ENCODE results near the gene CTRB1. TPM values are rescaled to one million over a fixed set of nuclear protein-coding genes. Genes with fewer than 3 reads are reported as not detected.

The CTRB1 gene
- total RNA-seq, 1 experiment from 2014 or later = not detected

DNA sequence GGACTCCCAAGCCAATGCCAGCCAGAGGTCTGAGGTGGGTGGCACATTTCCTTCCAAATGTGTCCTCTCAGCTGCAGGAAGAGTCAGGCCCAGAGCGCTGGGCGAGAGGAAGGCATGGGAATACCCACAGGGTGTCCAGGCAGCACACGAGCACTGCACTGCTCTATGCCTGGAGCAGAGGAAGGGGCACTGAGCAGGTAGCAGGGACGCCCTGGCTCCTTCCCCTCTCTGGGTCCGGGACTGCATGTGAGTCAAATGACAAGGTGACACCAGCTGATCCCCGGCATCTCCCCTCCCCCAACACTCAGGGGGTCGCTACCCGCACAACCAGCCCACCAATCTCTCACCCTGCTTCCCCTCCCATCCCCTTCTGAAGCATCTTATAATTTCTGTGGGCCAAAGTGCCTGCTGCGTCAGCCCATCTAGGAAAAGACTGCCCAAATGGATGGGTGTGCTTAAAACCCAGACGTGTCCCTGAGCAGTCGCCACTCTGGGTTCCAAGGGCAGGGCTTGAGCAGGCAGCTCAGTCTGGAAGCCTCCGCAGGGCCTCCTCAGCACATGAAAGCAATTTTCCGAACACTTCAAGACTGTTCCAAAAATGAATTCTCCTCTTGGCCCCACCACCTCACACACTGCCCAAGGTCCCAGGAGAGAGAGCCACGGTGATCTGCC, 44.6 kb downstream of the CTRB1 start:
- DNase-seq (ENCODE audit: unreplicated experiment) = no peak
- H3K4me3 Mint-ChIP-seq (ENCODE audit: unreplicated experiment) = no peak overlapping the region
- peaks cover 20% of the 10 kb centered on the region for H3K4me1 Mint-ChIP-seq (ENCODE audit: insufficient read depth, unreplicated experiment)
- ChIA-PET POLR2A (interaction anchor here (0.8 to 5.7 kb wide), 3 partner anchors 9 to 42 kb away, joined by 3 to 53 read pairs (median 7); partner anchors contain the start of gene BCAR1), CTCF (interaction anchor here (0.5 to 1.5 kb wide), 4 partner anchors 10 to 160 kb away, joined by 3 to 5 read pairs (median 4); no protein-coding TSS in a partner anchor)
- no TSS peak for BruUV-seq (replicated peaks)
- no peaks in the 10 kb centered on the region for H3K9me3 Mint-ChIP-seq (ENCODE audit: unreplicated experiment)
- TF ChIP-seq, protein P1, sequence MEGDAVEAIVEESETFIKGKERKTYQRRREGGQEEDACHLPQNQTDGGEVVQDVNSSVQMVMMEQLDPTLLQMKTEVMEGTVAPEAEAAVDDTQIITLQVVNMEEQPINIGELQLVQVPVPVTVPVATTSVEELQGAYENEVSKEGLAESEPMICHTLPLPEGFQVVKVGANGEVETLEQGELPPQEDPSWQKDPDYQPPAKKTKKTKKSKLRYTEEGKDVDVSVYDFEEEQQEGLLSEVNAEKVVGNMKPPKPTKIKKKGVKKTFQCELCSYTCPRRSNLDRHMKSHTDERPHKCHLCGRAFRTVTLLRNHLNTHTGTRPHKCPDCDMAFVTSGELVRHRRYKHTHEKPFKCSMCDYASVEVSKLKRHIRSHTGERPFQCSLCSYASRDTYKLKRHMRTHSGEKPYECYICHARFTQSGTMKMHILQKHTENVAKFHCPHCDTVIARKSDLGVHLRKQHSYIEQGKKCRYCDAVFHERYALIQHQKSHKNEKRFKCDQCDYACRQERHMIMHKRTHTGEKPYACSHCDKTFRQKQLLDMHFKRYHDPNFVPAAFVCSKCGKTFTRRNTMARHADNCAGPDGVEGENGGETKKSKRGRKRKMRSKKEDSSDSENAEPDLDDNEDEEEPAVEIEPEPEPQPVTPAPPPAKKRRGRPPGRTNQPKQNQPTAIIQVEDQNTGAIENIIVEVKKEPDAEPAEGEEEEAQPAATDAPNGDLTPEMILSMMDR (IDR thresholded peaks at IDR 0.05; ENCODE audit: unreplicated experiment) = no peak
- H3K36me3 Mint-ChIP-seq (ENCODE audit: insufficient read depth, unreplicated experiment) = peaks cover 12% of the 10 kb centered on the region
- intact Hi-C loops (cut with micrococcal nuclease) = no loop called here
- H3K27ac Mint-ChIP-seq (ENCODE audit: low read depth, unreplicated experiment) = peak overlapping the region; percentile 46
- H3K27me3 Mint-ChIP-seq (ENCODE audit: insufficient read depth, unreplicated experiment) = no peaks in the 10 kb centered on the region

DNA sequence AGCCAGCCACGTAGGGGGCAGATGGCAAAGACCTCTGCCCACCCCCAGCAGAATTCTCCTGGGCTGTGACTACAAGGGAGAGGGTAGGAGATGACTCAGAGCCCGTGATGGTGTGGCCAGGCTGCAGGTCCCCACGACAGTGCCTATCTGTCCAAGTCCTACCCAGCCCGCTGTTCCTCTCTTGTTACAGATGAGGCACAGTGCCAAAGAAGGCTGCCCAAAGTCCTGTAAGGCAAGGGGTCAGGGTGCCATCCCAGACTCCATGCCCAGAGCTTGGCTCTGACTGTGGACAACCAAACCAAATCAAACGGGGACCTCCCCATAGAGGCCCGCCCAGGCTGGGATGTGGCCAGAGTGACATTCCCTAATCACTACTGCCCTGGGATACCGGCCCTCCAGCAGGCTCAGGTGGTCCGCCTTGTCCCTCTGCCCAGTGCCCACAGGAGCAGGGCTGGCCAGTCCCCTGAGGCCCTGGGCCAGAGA, 45.2 kb downstream of the CTRB1 start:
- ChIA-PET CTCF (interaction anchor here (0.5 to 1.3 kb wide), 3 partner anchors 11 to 159 kb away, joined by 3 to 5 read pairs (median 4); no protein-coding TSS in a partner anchor), POLR2A (interaction anchor here (4.7 to 5.7 kb wide), 2 partner anchors 13 to 41 kb away, joined by 53 to 89 read pairs; partner anchors contain the start of gene BCAR1)
- intact Hi-C loops (cut with micrococcal nuclease) = no loop called here
- Mint-ChIP-seq H3K9me3 (ENCODE audit: unreplicated experiment) (no peaks in the 10 kb centered on the region), H3K27ac (ENCODE audit: low read depth, unreplicated experiment) (peak overlapping the region; percentile 73), H3K4me1 (ENCODE audit: insufficient read depth, unreplicated experiment) (peaks cover 17% of the 10 kb centered on the region), H3K36me3 (ENCODE audit: insufficient read depth, unreplicated experiment) (peaks cover 12% of the 10 kb centered on the region), H3K27me3 (ENCODE audit: insufficient read depth, unreplicated experiment) (no peaks in the 10 kb centered on the region), H3K4me3 (ENCODE audit: unreplicated experiment) (peak overlapping the region; percentile 75)
- DNase-seq (ENCODE audit: unreplicated experiment) = peak; percentile 47
- TF ChIP-seq, protein P1 (IDR thresholded peaks at IDR 0.05; ENCODE audit: unreplicated experiment) = no peak
- no TSS peak for BruUV-seq (replicated peaks)

DNA sequence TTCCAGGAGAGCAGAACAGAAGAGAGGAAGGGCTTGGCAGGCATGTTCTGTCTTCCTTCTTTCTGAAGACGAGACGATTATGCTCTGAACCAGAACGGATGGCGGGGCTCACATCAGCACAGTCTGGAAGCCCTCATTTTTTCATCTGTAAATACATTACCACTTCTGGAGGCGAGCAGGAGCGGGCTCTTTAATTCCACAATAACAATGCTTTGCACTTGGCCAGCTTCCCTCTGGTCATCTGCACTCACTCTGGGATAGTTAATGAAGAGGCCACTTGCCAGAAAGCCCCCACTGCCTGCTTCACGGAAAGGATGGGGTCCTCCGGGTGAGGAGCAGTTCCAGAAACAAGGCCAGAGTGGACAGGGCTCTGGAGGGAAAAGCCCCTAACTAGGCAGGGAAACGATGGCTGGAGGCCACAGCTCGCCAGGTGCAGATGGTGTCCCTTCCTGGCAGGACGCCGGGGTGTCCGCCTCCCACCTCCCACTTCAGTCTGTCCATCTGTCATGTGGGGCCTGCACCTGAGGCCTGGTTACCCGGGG, 45.7 kb downstream of the CTRB1 start:
- Mint-ChIP-seq H3K4me3 (ENCODE audit: unreplicated experiment) (peak overlapping the region; percentile 75), H3K27ac (ENCODE audit: low read depth, unreplicated experiment) (peak overlapping the region; percentile 73), H3K36me3 (ENCODE audit: insufficient read depth, unreplicated experiment) (peaks cover 11% of the 10 kb centered on the region), H3K9me3 (ENCODE audit: unreplicated experiment) (no peaks in the 10 kb centered on the region), H3K27me3 (ENCODE audit: insufficient read depth, unreplicated experiment) (no peaks in the 10 kb centered on the region), H3K4me1 (ENCODE audit: insufficient read depth, unreplicated experiment) (peaks cover 17% of the 10 kb centered on the region)
- BruUV-seq (replicated peaks) = TSS peak; percentile 23
- ChIA-PET CTCF (interaction anchor here (0.8 kb wide), 1 partner anchor 139 kb away, joined by 3 read pairs; no protein-coding TSS in a partner anchor), POLR2A (interaction anchor here (4.7 to 5.7 kb wide), 2 partner anchors 13 to 40 kb away, joined by 53 to 89 read pairs; partner anchors contain the start of gene BCAR1)
- no peak for DNase-seq (ENCODE audit: unreplicated experiment)
- intact Hi-C loops (cut with micrococcal nuclease) = no loop called here
- TF ChIP-seq, protein P1 (IDR thresholded peaks at IDR 0.05; ENCODE audit: unreplicated experiment) = no peak
